Measurements from ENCODE around the gene MIAT. TPM values are rescaled to one million over a fixed set of nuclear protein-coding genes. Genes with fewer than 3 reads are reported as not detected.

The MIAT gene
- polyA plus RNA-seq, 1 donor = 0.13 TPM

Other genes with a start within 250 kb of the MIAT start
- 0.57 TPM for gene ASPHD2, start 228.3 kb upstream of the MIAT start, polyA plus RNA-seq (ENCODE audit: insufficient read length)
- 18.0 TPM for gene HPS4, start 173.8 kb upstream of the MIAT start, polyA plus RNA-seq (ENCODE audit: insufficient read length)
- 21.5 TPM for gene SRRD, start 173.7 kb upstream of the MIAT start, polyA plus RNA-seq (ENCODE audit: insufficient read length)
- gene TFIP11, start 145.1 kb upstream of the MIAT start, polyA plus RNA-seq (ENCODE audit: insufficient read length) = 23.1 TPM
- gene TPST2, start 67.5 kb upstream of the MIAT start, polyA plus RNA-seq (ENCODE audit: insufficient read length) = 7.2 TPM
- gene CRYBB1, start 39.6 kb upstream of the MIAT start, polyA plus RNA-seq (ENCODE audit: insufficient read length) = 1.1 TPM
- gene CRYBA4, start 35.6 kb upstream of the MIAT start, polyA plus RNA-seq (ENCODE audit: insufficient read length) = not detected